HG03103 (cell line): ENCODE results near the gene CABP2.
A peak's percentile ranks its signal among the peaks of the same experiment; 100 is the strongest.

ENCODE experiments used
- ATAC-seq: cut with Tn5 transposase; IDR thresholded peaks from one replicate; pipeline ENCODE4 v1.9.1; 2021; ENCODE audit warnings: low read depth; ENCODE audit not compliant: unreplicated experiment

Gene CABP2

GRCh38 chr11:67510023-67510345, 13.3 kb downstream of the CABP2 start:
- ATAC-seq: no peak

- peak; percentile 37 for ATAC-seq
Measured at GRCh38 chr11:67508486-67509121, 14.6 kb downstream of the CABP2 start.

GRCh38 chr11:67507864-67508485, 15.3 kb downstream of the CABP2 start, which contains the start of gene CDK2AP2:
Gene CDK2AP2, minus strand, starts transcription at chr11:67508162. Its CDS starts 80 bp downstream, at chr11:67508082.
- peak; percentile 65 for ATAC-seq

- ATAC-seq: no peak
Measured at GRCh38 chr11:67507242-67507863, 15.9 kb downstream of the CABP2 start.

GRCh38 chr11:67506426-67507051, 16.7 kb downstream of the CABP2 start:
- ATAC-seq: no peak

GRCh38 chr11:67505605-67506396, 17.4 kb downstream of the CABP2 start:
- no peak for ATAC-seq

- no peak for ATAC-seq
Measured at GRCh38 chr11:67504950-67505581, 18.2 kb downstream of the CABP2 start, which contains the start of gene PITPNM1. Gene PITPNM1, minus strand, starts transcription at chr11:67505363. Its CDS starts 1,183 bp downstream, at chr11:67504180.

- no peak for ATAC-seq
Measured at GRCh38 chr11:67504005-67504949, 19.0 kb downstream of the CABP2 start.

GRCh38 chr11:67503119-67504004, 19.9 kb downstream of the CABP2 start:
- ATAC-seq: no peak

GRCh38 chr11:67502328-67502979, 20.8 kb downstream of the CABP2 start:
- ATAC-seq: no peak

- ATAC-seq: no peak
Measured at GRCh38 chr11:67501854-67502253, 21.4 kb downstream of the CABP2 start.

- ATAC-seq: no peak
Measured at GRCh38 chr11:67500831-67501715, 22.2 kb downstream of the CABP2 start.

- no peak for ATAC-seq
Measured at GRCh38 chr11:67500484-67500821, 22.8 kb downstream of the CABP2 start.

- no peak for ATAC-seq
Measured at GRCh38 chr11:67499808-67500483, 23.3 kb downstream of the CABP2 start.

GRCh38 chr11:67498544-67498972, 24.7 kb downstream of the CABP2 start:
- ATAC-seq: no peak

- ATAC-seq: no peak
Measured at GRCh38 chr11:67497656-67498291, 25.5 kb downstream of the CABP2 start.
